ENCODE results near the gene MAB21L3.

DNA sequence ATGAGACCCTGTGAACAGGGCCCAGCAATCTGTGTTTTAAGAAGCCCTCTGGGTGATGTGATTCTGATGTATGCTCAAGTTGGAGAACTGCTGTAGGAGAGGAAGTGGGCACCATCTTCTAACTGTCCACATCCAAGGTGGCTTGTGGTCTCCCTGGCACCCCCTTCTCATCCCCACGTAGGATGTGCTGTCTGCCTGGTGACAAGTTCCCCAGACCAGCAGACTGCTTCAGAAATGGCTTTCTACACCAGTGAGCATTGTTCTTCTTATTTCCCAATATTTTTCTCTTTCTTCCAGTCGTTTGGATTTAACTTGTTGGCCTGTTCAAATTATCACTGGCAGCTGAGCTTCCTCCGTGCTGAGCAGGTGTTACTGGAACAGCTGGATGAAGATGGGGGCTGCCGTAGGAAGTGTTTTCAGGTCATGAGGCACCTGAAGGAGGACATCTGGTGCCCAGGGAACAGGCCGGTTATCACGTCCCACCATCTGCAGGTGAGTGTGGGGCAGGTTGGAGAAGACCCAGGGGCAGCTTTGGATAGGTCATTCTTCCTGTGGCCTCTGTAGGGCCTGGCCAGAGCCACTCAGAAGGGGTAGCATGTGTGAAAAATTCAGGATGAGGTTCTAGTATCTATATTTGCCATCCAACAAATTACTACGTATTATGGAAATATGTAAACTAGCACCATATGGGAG, 16.8 kb downstream of the MAB21L3 start:
- TF ChIP-seq, protein P1, sequence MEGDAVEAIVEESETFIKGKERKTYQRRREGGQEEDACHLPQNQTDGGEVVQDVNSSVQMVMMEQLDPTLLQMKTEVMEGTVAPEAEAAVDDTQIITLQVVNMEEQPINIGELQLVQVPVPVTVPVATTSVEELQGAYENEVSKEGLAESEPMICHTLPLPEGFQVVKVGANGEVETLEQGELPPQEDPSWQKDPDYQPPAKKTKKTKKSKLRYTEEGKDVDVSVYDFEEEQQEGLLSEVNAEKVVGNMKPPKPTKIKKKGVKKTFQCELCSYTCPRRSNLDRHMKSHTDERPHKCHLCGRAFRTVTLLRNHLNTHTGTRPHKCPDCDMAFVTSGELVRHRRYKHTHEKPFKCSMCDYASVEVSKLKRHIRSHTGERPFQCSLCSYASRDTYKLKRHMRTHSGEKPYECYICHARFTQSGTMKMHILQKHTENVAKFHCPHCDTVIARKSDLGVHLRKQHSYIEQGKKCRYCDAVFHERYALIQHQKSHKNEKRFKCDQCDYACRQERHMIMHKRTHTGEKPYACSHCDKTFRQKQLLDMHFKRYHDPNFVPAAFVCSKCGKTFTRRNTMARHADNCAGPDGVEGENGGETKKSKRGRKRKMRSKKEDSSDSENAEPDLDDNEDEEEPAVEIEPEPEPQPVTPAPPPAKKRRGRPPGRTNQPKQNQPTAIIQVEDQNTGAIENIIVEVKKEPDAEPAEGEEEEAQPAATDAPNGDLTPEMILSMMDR (IDR thresholded peaks at IDR 0.05; ENCODE audit: extremely low read depth in 1 of 2, insufficient read depth in 1 of 2, low read depth in 1 of 2, low read length in 2 of 2): no peak
- no peak for TF ChIP-seq JUN (IDR thresholded peaks at IDR 0.05; ENCODE audit: borderline replicate concordance, insufficient read depth, insufficient read length, low read depth)
- TF ChIP-seq EZH2 (IDR thresholded peaks at IDR 0.05; ENCODE audit: borderline replicate concordance, low read depth, low read length, severe bottlenecking): no peak
- TF ChIP-seq POLR2A (IDR thresholded peaks at IDR 0.05; ENCODE audit: low read depth, low read length): no peak
- TF ChIP-seq MAX (IDR thresholded peaks at IDR 0.05; ENCODE audit: insufficient read depth, insufficient read length): no peak
- no peak for TF ChIP-seq POLR2AphosphoS5 (IDR thresholded peaks at IDR 0.05; ENCODE audit: insufficient read depth, low read depth, low read length)
- no peak for TF ChIP-seq MYC (IDR thresholded peaks at IDR 0.05; ENCODE audit: low read depth, low read length)
- no peak for TF ChIP-seq FOS (IDR thresholded peaks at IDR 0.05; ENCODE audit: borderline replicate concordance, insufficient read depth, low read length)
- no peak for TF ChIP-seq GATA2 (IDR thresholded peaks at IDR 0.05; ENCODE audit: insufficient read depth, insufficient read length, low read depth, low read length)

Data from endothelial cell of umbilical vein (primary cell).